Measurements from ENCODE around the gene ZMIZ1.

Gene ZMIZ1

DNA sequence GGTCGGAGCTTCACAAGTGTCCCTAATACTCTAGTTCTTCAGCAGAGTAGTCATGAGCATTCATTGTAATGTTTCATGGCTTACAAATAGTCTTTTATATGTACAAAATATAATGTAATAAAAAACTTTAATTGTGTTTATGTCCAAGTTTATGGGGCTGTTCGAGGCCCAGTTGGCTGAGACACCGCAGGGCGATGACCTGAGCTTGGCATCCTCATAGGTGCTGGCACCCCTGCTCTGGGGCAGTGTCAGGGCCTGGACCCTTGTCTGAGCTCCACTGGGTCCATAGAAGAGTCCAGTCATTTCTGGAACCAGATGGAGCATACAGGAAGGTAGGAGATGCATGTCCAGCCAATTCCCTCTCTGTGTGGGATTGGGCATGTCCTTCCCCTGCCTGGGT lies 12.9 kb upstream of the ZMIZ1 start:
- Histone ChIP-seq H3K27me3 (ENCODE audit: insufficient read depth, low read length, poor library complexity) (no peaks in the 10 kb centered on the region), H3K4me2 (ENCODE audit: low read length) (no peak overlapping the region), H3K4ac (ENCODE audit: low read depth, low read length) (no peak overlapping the region), H3K27ac (ENCODE audit: low read depth, low read length) (no peak overlapping the region), H3K9ac (ENCODE audit: low read length) (no peak overlapping the region), H2AK5ac (ENCODE audit: low read length) (peak overlapping the region; percentile 25), H4K5ac (ENCODE audit: low read length) (no peak overlapping the region), H2BK120ac (ENCODE audit: low read depth, low read length) (no peak overlapping the region), H3K18ac (ENCODE audit: low read length) (no peak overlapping the region), H3K4me3 (ENCODE audit: low read length) (no peak overlapping the region), H3K79me2 (ENCODE audit: control insufficient read depth, insufficient read depth, low read length) (no peaks in the 10 kb centered on the region), H3K23ac (ENCODE audit: low read length) (no peak overlapping the region), H3K56ac (ENCODE audit: low read length) (no peak overlapping the region), H2BK15ac (replicated peaks; ENCODE audit: low read depth) (no peak overlapping the region), H4K8ac (ENCODE audit: low read depth, low read length) (no peak overlapping the region), H2BK5ac (ENCODE audit: low read length) (no peak overlapping the region), H3K79me1 (ENCODE audit: low read length) (no peaks in the 10 kb centered on the region), H3K36me3 (ENCODE audit: control insufficient read depth, insufficient read depth, low read length) (no peaks in the 10 kb centered on the region), H3K4me1 (ENCODE audit: control insufficient read depth, low read depth, low read length) (peaks cover 23% of the 10 kb centered on the region)
- no CpG with 5 or more reads among the region's 4 CpGs for WGBS (ENCODE audit: extremely low coverage, insufficient coverage, low lambda C conversion rate)
- no peak for DNase-seq

DNA sequence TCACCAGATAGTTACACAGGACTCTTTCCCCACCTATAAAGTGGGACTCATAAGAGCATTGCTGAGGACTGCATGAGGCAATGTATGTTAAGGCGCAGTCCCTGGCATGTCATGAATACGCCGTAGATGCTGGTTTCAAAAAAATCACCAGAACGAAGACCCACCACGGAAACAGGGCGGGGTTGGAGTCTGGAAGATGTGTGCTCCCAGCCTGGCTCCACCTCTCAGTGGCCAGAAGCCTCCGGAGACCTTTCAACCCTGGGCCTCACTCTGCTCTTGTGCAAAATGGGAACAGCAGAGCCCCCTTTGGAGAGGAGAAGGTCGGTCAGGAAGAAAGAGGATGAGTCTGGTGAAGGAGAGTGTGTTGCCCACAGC lies 12.4 kb upstream of the ZMIZ1 start:
- Histone ChIP-seq H3K4me3 (ENCODE audit: low read length) (no peak overlapping the region), H3K4me2 (ENCODE audit: low read length) (no peak overlapping the region), H3K23ac (ENCODE audit: low read length) (no peak overlapping the region), H2AK5ac (ENCODE audit: low read length) (peak overlapping the region; percentile 25), H3K56ac (ENCODE audit: low read length) (no peak overlapping the region), H3K36me3 (ENCODE audit: control insufficient read depth, insufficient read depth, low read length) (no peaks in the 10 kb centered on the region), H3K18ac (ENCODE audit: low read length) (no peak overlapping the region), H4K8ac (ENCODE audit: low read depth, low read length) (no peak overlapping the region), H2BK120ac (ENCODE audit: low read depth, low read length) (no peak overlapping the region), H3K27me3 (ENCODE audit: insufficient read depth, low read length, poor library complexity) (no peaks in the 10 kb centered on the region), H3K4me1 (ENCODE audit: control insufficient read depth, low read depth, low read length) (peaks cover 19% of the 10 kb centered on the region), H4K5ac (ENCODE audit: low read length) (no peak overlapping the region), H3K4ac (ENCODE audit: low read depth, low read length) (peak overlapping the region; percentile 41), H2BK15ac (replicated peaks; ENCODE audit: low read depth) (no peak overlapping the region), H3K79me1 (ENCODE audit: low read length) (no peaks in the 10 kb centered on the region), H3K27ac (ENCODE audit: low read depth, low read length) (no peak overlapping the region), H2BK5ac (ENCODE audit: low read length) (no peak overlapping the region), H3K79me2 (ENCODE audit: control insufficient read depth, insufficient read depth, low read length) (no peaks in the 10 kb centered on the region), H3K9ac (ENCODE audit: low read length) (no peak overlapping the region)
- no peak for DNase-seq
- no CpG with 5 or more reads among the region's 8 CpGs for WGBS (ENCODE audit: extremely low coverage, insufficient coverage, low lambda C conversion rate)

DNA sequence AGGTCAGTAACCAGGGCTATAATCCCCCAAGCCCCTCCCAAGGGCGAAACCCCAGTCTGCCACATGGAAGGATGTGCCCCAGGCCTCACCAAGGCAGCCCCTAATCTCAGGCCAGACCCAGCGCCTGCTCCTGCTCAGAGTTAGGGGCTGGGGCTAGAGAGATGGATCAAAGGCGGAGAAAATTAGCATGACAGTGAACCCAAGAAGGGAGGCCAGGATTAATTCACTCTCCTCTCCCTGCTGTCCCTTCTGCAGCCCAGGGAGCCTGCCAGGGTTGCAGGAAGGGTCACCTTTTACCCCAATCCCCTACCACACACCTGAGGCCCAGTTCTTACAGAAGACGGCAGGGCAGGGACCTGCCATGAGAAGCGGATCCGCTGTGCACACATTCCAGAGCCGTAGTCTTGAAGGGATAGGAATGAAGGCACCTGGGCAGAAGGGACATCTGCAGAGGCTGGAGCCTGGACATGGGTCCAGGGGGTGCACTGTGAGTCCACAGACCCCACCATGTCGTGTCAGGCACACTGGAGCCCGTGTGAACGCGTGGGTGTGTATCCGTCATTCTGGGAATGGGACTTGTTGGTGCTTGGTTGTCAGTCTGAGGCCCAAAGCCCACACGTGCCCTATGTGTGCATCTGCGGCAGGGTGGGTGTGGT lies 11.9 kb upstream of the ZMIZ1 start:
- Histone ChIP-seq H3K4me1 (ENCODE audit: control insufficient read depth, low read depth, low read length) (peaks cover 13% of the 10 kb centered on the region), H3K79me1 (ENCODE audit: low read length) (no peaks in the 10 kb centered on the region), H2BK5ac (ENCODE audit: low read length) (no peak overlapping the region), H3K56ac (ENCODE audit: low read length) (no peak overlapping the region), H3K9ac (ENCODE audit: low read length) (no peak overlapping the region), H2BK120ac (ENCODE audit: low read depth, low read length) (no peak overlapping the region), H4K5ac (ENCODE audit: low read length) (no peak overlapping the region), H3K4ac (ENCODE audit: low read depth, low read length) (peak overlapping the region; percentile 41), H3K27me3 (ENCODE audit: insufficient read depth, low read length, poor library complexity) (no peaks in the 10 kb centered on the region), H3K4me3 (ENCODE audit: low read length) (no peak overlapping the region), H3K23ac (ENCODE audit: low read length) (no peak overlapping the region), H3K36me3 (ENCODE audit: control insufficient read depth, insufficient read depth, low read length) (no peaks in the 10 kb centered on the region), H4K8ac (ENCODE audit: low read depth, low read length) (no peak overlapping the region), H2BK15ac (replicated peaks; ENCODE audit: low read depth) (no peak overlapping the region), H3K18ac (ENCODE audit: low read length) (no peak overlapping the region), H2AK5ac (ENCODE audit: low read length) (peak overlapping the region; percentile 25), H3K27ac (ENCODE audit: low read depth, low read length) (no peak overlapping the region), H3K4me2 (ENCODE audit: low read length) (no peak overlapping the region), H3K79me2 (ENCODE audit: control insufficient read depth, insufficient read depth, low read length) (no peaks in the 10 kb centered on the region)
- WGBS (ENCODE audit: extremely low coverage, insufficient coverage, low lambda C conversion rate) = no CpG with 5 or more reads among the region's 14 CpGs
- DNase-seq = no peak

DNA sequence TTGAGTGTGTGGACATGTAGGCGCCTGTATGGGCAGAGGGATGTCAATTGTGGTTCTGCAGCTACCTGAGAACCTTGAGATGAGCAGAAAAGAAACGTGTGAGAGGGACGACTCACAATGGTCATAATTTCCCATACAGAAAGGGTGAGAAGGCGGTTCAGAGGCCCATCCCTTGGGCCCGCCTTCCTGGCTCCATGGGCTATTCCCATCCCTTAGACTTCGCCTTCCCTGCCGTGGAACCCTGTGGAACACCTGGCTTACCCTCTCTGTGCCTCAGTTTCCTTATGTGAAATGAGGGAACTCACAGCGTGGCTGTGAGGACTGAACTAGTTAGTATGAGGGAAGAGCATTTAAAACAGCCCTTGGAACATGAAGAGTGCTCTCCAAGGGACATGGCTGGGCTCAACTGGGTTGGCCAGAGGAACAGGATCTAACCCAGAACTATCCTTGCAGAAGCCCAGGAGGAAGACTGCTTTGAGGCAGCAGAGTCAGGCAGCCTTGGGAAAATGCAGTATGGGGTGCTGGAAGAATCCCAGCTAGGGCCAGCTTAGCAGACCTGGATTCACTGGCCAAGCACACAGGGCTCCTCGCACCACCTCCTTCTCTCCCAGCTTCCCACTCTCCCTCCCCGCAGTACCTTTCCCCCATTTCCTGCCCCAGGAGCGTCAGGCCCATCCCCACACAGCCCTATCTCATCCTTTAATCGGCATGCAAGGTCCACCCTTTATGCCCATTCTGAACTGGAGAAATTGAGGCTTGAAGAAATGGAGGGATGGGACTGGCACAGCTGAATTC lies 11.1 kb upstream of the ZMIZ1 start:
- Histone ChIP-seq H3K36me3 (ENCODE audit: control insufficient read depth, insufficient read depth, low read length) (no peaks in the 10 kb centered on the region), H3K4me1 (ENCODE audit: control insufficient read depth, low read depth, low read length) (peaks cover 12% of the 10 kb centered on the region), H3K4me2 (ENCODE audit: low read length) (no peak overlapping the region), H2BK15ac (replicated peaks; ENCODE audit: low read depth) (no peak overlapping the region), H2BK5ac (ENCODE audit: low read length) (no peak overlapping the region), H3K79me2 (ENCODE audit: control insufficient read depth, insufficient read depth, low read length) (no peaks in the 10 kb centered on the region), H3K18ac (ENCODE audit: low read length) (no peak overlapping the region), H4K5ac (ENCODE audit: low read length) (no peak overlapping the region), H3K27ac (ENCODE audit: low read depth, low read length) (no peak overlapping the region), H3K23ac (ENCODE audit: low read length) (no peak overlapping the region), H2BK120ac (ENCODE audit: low read depth, low read length) (no peak overlapping the region), H3K79me1 (ENCODE audit: low read length) (no peaks in the 10 kb centered on the region), H4K8ac (ENCODE audit: low read depth, low read length) (no peak overlapping the region), H3K27me3 (ENCODE audit: insufficient read depth, low read length, poor library complexity) (no peaks in the 10 kb centered on the region), H3K4ac (ENCODE audit: low read depth, low read length) (no peak overlapping the region), H3K4me3 (ENCODE audit: low read length) (no peak overlapping the region), H3K56ac (ENCODE audit: low read length) (peak overlapping the region; percentile 65), H2AK5ac (ENCODE audit: low read length) (peak overlapping the region; percentile 81), H3K9ac (ENCODE audit: low read length) (no peak overlapping the region)
- WGBS (ENCODE audit: extremely low coverage, insufficient coverage, low lambda C conversion rate) = no CpG with 5 or more reads among the region's 12 CpGs
- DNase-seq = no peak

DNA sequence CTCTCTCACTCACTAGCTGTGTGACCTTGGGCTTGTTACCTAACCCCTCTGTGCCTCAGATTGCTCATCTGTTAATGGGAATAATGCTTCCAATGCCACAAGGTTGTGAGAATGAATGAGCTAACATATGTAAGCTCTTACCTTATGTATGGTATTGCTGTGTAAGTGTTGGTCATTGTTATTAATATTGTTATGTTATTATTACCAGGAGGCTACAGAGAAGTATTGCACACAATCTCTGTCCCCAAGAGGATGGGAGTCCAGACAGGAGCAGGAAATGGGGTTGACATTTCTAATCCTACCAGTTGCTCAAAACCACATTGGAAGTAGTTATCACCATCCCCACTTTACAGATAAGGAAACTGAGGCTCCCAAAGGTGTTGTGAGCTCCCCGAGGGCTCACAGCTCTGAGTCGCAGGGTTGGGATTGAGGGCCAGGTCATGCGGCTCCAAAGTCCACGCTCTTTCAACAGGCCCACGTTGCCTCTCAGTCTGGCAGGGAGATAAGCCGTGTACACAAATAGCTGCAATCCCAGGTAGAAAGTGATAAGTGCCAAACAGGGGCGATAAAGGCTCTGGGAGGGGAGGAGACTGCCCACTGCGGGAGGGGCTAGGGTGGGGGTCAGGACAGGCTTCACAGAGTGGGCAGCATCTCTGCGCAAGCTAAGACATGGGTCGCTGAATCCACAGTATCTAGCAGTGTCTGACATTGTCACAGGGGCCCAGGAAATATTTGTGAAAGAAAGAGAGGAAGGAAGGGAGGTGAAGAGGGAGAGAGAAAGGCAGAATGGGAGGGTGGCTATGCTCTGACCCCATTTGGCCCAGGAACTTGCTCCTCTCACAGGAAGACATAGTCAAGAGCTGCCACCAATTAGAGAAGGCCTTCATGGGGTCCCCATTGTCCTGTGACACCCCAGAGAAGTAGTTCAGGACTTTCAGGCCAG lies 9.6 kb upstream of the ZMIZ1 start:
- H2BK15ac ChIP-seq (replicated peaks; ENCODE audit: low read depth) = no peak overlapping the region

More for the DNA sequence above, 9.6 kb upstream of the ZMIZ1 start:
- H3K79me1 ChIP-seq (ENCODE audit: low read length) = no peaks in the 10 kb centered on the region
- no peak overlapping the region for H2BK120ac ChIP-seq (ENCODE audit: low read depth, low read length)
- peak overlapping the region; percentile 45 for H2AK5ac ChIP-seq (ENCODE audit: low read length)
- H3K56ac ChIP-seq (ENCODE audit: low read length) = peak overlapping the region; percentile 44
- H4K5ac ChIP-seq (ENCODE audit: low read length) = no peak overlapping the region
- WGBS (ENCODE audit: extremely low coverage, insufficient coverage, low lambda C conversion rate) = no CpG with 5 or more reads among the region's 10 CpGs
- H3K27me3 ChIP-seq (ENCODE audit: insufficient read depth, low read length, poor library complexity) = no peaks in the 10 kb centered on the region
- no peak overlapping the region for H3K23ac ChIP-seq (ENCODE audit: low read length)
- H3K4ac ChIP-seq (ENCODE audit: low read depth, low read length) = no peak overlapping the region
- H3K9ac ChIP-seq (ENCODE audit: low read length) = no peak overlapping the region
- H3K27ac ChIP-seq (ENCODE audit: low read depth, low read length) = no peak overlapping the region
- no peaks in the 10 kb centered on the region for H3K36me3 ChIP-seq (ENCODE audit: control insufficient read depth, insufficient read depth, low read length)
- H3K4me3 ChIP-seq (ENCODE audit: low read length) = no peak overlapping the region
- H3K4me1 ChIP-seq (ENCODE audit: control insufficient read depth, low read depth, low read length) = peaks cover 12% of the 10 kb centered on the region
- H2BK5ac ChIP-seq (ENCODE audit: low read length) = no peak overlapping the region
- H4K8ac ChIP-seq (ENCODE audit: low read depth, low read length) = no peak overlapping the region
- H3K4me2 ChIP-seq (ENCODE audit: low read length) = no peak overlapping the region
- H3K79me2 ChIP-seq (ENCODE audit: control insufficient read depth, insufficient read depth, low read length) = no peaks in the 10 kb centered on the region
- H3K18ac ChIP-seq (ENCODE audit: low read length) = no peak overlapping the region
- peak; percentile 71 for DNase-seq

All from mesendoderm (in vitro differentiated cells).